HepG2 (cell line): ENCODE results near the gene ADSL. TPM values are rescaled to one million over a fixed set of nuclear protein-coding genes. Genes with fewer than 3 reads are reported as not detected.

Experiments used
- E2F1 ChIP-seq: sonication (generic); formaldehyde crosslinking; IDR thresholded peaks from 2 replicates; pipeline ENCODE4 v1.5.0; 2020; ENCODE audit warnings: missing genetic modification reagents
- HNRNPLL ChIP-seq: fragments of 200-400 bp; formaldehyde crosslinking; IDR thresholded peaks from 2 replicates; pipeline ENCODE4 v1.6.1; 2017; ENCODE audit warnings: mild to moderate bottlenecking, low read depth, low read length; ENCODE audit not compliant: poor library complexity, severe bottlenecking
- KDM3A ChIP-seq: IDR thresholded peaks from 2 replicates; pipeline ENCODE4 v1.6.1; 2018; ENCODE audit warnings: low read depth, missing compliant biosample characterization
- MED8 ChIP-seq: sonication (generic); formaldehyde crosslinking; IDR thresholded peaks from 2 replicates; pipeline ENCODE4 v1.8.1; 2023; ENCODE audit warnings: mild to moderate bottlenecking, missing genetic modification reagents; ENCODE audit not compliant: insufficient replicate concordance
- NFKB2 ChIP-seq: sonication (generic); formaldehyde crosslinking; IDR thresholded peaks from 2 replicates; pipeline ENCODE4 v1.4.0; 2020; ENCODE audit warnings: missing genetic modification reagents, borderline replicate concordance
- PCBP2 ChIP-seq: fragments of 200-400 bp; formaldehyde crosslinking; optimal IDR thresholded peaks from 2 replicates; pipeline ENCODE3; 2018; ENCODE audit warnings: low read length, low read depth; ENCODE audit not compliant: poor library complexity, severe bottlenecking
- SNAPC2 ChIP-seq: sonication (generic); formaldehyde crosslinking; IDR thresholded peaks from 2 replicates; pipeline ENCODE4 v1.8.1; 2022; ENCODE audit warnings: mild to moderate bottlenecking, missing genetic modification reagents
- ZNF407 ChIP-seq: sonication (generic); formaldehyde crosslinking; IDR thresholded peaks from one replicate; pipeline ENCODE4 v1.5.1; 2020; ENCODE audit warnings: mild to moderate bottlenecking, missing genetic modification reagents; ENCODE audit errors: not compliant biosample characterization
- ZNF597 ChIP-seq: sonication (generic); formaldehyde crosslinking; IDR thresholded peaks from 2 replicates; pipeline ENCODE4 v1.5.0; 2020; ENCODE audit warnings: missing genetic modification reagents
- ZNF784 ChIP-seq: sonication (generic); formaldehyde crosslinking; IDR thresholded peaks from 2 replicates; pipeline ENCODE4 v1.5.1; 2020; ENCODE audit warnings: missing genetic modification reagents, mild to moderate bottlenecking, borderline replicate concordance
- ZNF792 ChIP-seq: IDR thresholded peaks from 2 replicates; pipeline ENCODE4 v1.6.1; 2016
- ZSCAN29 ChIP-seq: sonication (generic); formaldehyde crosslinking; conservative IDR thresholded peaks from 2 replicates; pipeline ENCODE4 v1.4.0; 2020; ENCODE audit warnings: mild to moderate bottlenecking, missing genetic modification reagents
- polyA plus RNA-seq, 8 experiments: library from polyadenylated mRNA; depleted of rRNA in 3 of 8; stranded (reverse) in 7 of 8; unstranded in 1 of 8; fragments of >200 nt; fragmentation: Illumina TruSeq in 4 of 8; extraction: Trizol in 4 of 8; gene quantifications; 2 replicates each; pipeline versions ENCODE4 v1.2.1 to v1.2.3, GENCODE V29; 2011 to 2016; ENCODE audit warnings: low read depth in 4 of 8, missing spikeins in 1 of 8, mixed read lengths in 1 of 8; ENCODE audit not compliant: insufficient read depth in 1 of 8
- total RNA-seq, 5 experiments: library from RNA; depleted of rRNA; stranded (reverse); fragments of >200 nt; fragmentation: Illumina TruSeq; extraction: Trizol; gene quantifications; 2 replicates each; pipeline ENCODE4 v1.2.3, GENCODE V29; 2016; ENCODE audit warnings: low read depth in 1 of 5

The ADSL gene
- total and polyA plus RNA-seq, 2 of the 13 experiments (the other 11 are each of a cell fraction or from before 2014, with no cell fraction given) = 123 to 174 TPM

- TF ChIP-seq ZNF407 (CRISPR knock-in tag) (peak; percentile 80), KDM3A (CRISPR knock-in tag) (peak; percentile 95), ZSCAN29 (CRISPR knock-in tag) (peak; percentile 59), MED8 (CRISPR knock-in tag) (peak; percentile 74), NFKB2 (CRISPR knock-in tag) (peak; percentile 95; the same call in 1 of the 2 replicates), SNAPC2 (CRISPR knock-in tag) (peak; percentile 9; the same call in 1 of the 2 replicates), ZNF784 (CRISPR knock-in tag) (peak; percentile 61; the same call in 1 of the 2 replicates), E2F1 (CRISPR knock-in tag) (peak; percentile 58; the same call in 1 of the 2 replicates), PCBP2 (no peak), ZNF792 (peak; percentile 87), ZNF597 (CRISPR knock-in tag) (no peak), HNRNPLL (peak; percentile 91)
Measured at GRCh38 chr22:40346185-40347118, at the start of gene ADSL (continued).
